GM21786 (cell line): ENCODE results near the gene MAP1LC3B2.

Experiments
- ATAC-seq: cut with Tn5 transposase; IDR thresholded peaks from one replicate; pipeline ENCODE4 v1.9.1; 2021; ENCODE audit not compliant: unreplicated experiment

Gene MAP1LC3B2

DNA sequence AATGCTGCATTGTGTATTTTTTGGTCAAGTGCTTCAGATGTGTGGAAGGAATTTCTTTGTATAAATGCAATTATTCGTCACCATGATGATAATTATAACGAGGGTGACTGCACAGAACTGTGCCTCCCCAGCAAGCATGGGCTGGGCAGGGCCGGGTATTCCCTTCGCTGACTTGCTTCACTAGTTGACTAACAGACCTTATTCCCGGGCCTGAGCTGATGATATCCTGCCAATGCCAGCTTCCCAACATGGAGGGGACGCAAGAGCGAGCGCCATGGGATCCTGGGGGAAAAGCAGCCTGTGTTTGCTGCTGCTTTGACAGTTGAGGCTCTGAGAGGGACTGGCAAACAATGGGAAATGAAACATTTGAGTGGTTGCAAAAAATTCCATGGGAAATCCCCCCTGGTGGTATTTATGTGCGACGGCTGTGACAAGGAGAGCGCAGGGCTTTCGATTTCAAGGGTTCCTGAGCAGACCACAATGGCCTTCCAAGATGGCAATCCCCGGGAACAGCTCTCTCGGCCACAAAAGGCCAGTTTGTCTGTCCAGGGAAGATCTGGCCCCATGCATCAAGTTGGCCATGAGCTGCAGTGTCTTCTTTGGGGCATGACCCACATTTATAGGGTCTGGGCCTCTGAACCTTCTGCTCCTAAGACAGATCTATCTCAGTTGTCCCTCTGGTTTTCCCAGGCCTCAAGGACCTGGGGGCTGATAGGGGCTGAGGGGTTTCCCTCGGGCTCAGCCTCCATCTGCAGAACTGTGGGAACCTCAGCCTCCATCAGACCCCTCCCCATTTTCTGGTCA, 21.9 kb upstream of the MAP1LC3B2 start:
- peak; percentile 19 for ATAC-seq

DNA sequence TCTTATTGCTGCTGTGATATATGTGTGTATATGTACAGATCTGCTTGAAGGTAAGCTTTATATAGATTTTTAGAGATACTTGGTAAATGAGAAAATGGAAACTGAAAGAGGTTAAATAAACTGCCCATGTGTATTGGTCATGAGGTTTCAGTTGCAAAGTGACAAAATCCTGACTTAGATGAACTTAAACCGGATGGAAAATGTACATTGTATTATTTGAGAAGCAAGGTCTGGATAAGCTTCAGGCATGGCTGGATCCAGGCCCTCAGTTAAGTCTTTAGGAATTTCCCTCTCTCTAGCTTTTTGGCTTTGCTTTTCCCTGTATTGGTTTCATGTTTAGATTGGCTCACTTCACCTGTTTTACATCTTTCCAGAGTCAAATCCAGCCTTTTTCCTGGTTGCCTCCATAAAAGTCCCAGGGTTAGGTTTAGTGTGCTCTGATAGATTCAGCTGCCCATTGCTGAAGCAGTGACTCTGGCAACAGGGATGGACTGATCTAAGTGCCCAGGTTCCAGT, 21.0 kb upstream of the MAP1LC3B2 start:
- ATAC-seq = peak; percentile 69

GRCh38 chr12:116538682-116539305, 20.4 kb upstream of the MAP1LC3B2 start:
- ATAC-seq = no peak

GRCh38 chr12:116539361-116539771, 19.8 kb upstream of the MAP1LC3B2 start:
- ATAC-seq = no peak

DNA sequence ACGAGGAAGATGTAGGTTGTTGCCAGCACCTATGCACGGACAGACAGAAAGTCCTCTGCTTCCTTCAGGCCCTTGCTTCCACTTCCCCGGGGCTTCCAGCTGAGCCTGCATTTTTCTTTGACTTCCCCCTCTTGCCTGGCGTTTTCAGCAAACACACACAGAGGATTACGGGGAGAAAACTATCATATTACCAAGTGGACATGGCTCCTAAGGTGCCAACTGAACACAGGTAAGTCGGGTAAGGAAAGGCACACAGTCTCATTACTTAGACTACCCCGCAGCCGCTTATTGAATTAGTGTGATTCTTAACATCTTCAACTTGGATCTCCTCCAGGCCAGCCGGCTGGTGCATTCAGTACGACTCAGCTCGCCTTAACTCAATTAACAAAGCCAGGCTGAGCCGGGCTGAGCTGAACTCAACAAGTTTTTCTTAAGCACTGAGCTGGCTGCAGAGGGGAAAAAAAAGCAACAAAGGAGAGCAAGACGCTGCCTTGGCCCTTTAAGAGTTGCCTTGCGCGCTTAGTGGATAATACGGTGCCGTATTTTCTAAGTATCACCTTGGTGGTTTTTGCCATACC, 19.2 kb upstream of the MAP1LC3B2 start:
- ATAC-seq = no peak

GRCh38 chr12:116540622-116541152, 18.5 kb upstream of the MAP1LC3B2 start:
- no peak for ATAC-seq

DNA sequence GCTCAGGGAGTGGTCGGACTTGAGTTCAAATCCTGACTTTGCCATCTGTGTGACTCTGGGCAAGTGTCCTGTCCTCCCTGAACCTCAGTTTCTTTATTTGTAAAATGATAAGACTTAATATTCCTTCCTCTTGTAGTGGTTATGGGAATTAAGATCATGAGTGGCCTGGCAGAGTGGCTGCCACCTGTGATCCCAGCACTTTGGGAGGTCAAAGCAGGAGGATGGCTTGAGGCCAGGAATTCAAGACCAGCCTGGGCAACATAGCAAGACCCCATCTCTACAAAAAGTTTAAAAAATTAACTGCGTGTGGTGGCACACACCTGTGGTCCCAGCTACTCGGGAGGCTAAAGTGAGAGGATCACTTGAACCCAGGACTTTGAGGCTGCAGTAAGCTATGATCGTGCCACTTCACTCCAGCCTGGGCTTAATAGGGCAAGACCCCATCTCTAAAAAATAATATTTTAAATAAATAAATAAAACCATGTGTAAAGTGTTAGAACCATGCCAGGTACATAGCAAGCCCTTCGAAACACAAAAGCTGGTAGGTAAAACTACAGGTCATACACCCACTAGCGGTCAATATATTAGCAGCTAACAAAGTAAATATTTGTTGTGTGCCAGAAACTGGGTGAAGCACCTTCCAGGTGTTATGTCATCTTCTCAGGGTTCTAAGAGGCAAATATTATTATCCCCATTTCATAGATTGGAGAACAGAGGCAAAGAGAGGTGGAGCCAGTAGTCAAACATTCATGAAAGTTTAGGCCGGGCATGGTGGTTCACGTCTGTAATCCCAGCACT, 17.4 kb upstream of the MAP1LC3B2 start:
- ATAC-seq = no peak

DNA sequence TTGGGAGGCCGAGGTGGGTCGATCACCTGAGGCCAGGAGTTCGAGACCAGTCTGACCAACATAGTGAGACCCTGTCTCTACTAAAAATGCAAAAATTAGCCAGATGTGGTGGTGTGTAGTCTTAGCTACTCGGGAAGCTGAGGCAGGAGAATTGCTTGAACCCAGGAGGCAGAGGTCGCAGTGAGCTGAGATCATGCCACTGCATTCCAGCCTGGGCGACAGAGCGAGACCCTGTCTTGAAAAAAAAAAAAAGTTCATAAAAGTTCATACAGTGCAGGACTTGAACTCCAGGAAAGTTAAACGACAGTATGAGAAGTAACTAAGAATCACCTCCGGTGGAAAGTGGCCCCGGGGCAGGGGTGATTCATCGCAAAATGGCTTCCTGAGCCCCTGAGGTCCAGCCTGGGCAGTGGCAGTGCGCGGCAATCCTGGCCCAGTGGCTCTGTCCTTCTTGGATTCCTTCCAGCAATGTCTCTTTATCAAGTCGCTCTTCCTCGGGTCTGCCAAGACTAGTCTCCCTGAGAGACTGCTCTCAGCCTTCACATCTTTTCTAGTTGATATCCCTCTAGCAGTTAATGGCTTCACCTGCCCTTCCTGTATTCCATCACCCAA, 16.7 kb upstream of the MAP1LC3B2 start:
- ATAC-seq = no peak

GRCh38 chr12:116544656-116545055, 14.5 kb upstream of the MAP1LC3B2 start:
- no peak for ATAC-seq

DNA sequence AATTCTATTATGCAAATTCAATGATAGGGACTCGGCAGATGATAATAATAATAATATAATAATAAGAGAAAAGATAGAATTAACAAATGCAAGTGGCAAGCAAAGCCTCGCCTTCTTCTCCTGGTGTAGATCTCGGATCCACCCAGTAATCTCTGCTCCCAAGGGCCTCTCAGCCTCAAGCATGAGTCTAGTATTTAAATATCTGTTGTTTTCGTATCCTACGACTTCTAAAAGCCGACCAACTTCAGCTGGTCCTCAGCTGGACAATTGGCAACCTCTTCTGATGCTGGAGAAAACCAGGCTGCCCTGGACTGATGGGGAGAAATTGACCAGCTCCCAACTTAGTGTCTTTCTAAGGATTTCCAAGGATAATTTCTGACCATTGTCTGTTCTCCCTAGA, 14.0 kb upstream of the MAP1LC3B2 start:
- ATAC-seq = no peak

DNA sequence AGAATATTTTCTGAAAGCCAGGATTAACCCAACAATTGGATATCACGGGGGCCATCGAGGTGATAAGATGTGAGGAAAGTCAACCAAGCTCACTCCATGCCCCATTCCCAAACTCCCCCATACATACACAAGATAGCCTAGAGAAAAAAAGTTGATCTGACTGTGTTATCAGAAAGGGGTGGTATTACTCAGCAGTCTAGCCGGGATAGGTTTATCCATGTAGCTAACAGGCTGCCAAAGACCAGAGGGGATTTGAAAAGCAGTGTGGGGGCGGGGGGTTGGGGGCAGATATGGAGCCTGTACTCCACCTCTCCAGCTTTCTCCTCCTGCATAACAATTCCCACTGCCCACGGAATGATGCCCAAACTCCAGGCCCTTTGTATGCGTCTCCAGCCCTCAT, 13.2 kb upstream of the MAP1LC3B2 start:
- no peak for ATAC-seq

DNA sequence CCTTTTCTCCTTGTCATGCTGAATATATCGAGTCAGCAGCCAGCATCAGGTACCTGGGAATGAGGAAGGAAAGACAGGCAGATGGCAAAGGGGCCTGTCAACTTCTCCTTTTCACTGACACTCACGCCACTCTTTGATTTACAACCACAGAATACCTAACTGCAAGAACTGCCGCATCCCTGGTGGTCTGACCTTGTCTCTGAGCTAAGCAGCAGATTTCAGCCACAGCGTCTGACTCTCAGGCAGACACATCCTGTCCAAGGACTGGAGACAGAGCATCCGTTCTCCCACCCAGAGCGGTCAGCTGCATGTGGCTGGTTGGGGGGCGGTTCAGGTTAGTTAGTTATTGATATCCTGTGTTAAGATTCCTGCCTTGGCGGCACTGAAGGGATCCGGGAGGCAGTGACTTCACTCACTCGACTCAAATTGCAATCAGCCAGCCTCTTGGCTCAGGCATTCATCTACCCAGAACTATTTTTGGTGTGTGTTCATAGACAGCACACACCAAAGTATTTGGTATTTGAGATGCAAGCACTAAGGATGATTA, 11.2 kb upstream of the MAP1LC3B2 start:
- peak; percentile 80 for ATAC-seq

DNA sequence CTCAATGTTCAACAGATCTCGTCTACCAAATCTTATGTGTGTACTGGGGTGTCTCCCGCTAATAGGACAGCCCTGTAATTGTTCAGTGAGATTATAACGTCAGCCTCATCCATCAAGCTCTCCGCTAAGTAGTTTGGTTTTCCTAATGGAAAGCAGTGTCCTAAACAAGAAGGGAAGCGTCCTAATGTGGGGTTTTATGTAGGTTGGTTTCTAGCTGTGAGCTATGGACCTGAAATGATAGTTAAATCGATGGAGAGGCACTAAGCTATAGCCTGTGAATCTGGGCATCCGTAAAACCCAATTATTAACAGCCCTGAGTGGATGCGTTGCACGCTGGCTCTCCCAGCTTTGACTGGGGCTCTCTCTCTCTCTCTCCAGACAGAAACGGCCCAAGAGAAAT, 9.2 kb upstream of the MAP1LC3B2 start:
- no peak for ATAC-seq

DNA sequence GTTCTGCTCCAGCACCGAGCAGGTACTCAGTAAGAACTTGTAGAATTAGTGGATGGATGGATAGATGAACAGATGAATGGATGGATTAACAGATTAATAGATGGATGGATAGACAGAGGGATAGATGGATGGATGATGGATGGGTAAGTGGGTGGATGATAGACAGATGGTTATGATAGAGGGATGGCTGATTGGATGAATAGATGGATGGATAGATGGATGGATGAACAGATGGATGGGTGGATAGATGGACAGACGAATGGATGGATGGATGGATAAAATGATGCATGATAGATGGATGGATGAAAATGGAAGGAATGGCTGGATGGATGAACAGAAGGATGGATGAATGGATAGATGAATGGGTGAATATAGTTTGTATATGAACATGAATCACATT, 8.0 kb upstream of the MAP1LC3B2 start:
- no peak for ATAC-seq

- ATAC-seq = no peak
Observed at GRCh38 chr12:116551619-116551951, 7.6 kb upstream of the MAP1LC3B2 start.

DNA sequence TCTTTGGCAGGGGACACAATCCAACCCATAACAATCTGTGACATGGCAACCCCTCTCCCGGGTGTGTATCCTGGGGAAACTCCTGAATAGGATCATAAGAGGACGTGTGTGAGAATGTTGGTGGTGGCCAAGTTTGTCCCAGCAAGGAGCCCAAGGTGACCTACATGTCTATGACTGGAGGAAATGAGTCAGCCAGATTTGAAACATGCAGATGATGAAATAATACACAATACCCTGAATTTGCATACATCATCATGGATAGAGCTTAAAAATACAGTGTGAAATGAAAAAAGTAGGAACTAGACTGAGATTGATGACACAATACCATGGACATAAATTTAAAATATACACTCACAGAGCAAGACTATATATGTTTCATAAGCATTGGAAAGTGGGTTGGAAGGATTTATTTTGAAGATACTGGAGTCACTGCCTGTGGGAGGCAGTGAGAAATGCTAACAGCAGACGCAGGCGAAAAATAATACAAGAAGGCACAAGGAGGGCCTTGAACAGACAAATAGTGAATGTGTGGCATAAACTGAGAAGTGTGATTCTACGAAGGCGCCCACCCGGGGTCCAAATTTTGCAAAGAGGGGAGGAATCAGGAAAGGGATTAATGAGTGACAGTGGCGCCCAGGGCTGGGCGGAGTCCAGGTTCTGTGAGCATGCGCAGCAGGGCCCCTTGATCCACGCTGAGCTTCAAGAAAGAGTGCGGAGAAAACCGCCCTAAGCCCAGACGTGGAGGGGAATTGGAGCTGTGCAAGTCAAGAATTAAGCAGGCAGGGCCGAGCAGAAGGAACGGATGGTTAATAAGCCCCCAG, 7.0 kb upstream of the MAP1LC3B2 start:
- no peak for ATAC-seq

- ATAC-seq = no peak
Observed at GRCh38 chr12:116552773-116553373, 6.3 kb upstream of the MAP1LC3B2 start.

DNA sequence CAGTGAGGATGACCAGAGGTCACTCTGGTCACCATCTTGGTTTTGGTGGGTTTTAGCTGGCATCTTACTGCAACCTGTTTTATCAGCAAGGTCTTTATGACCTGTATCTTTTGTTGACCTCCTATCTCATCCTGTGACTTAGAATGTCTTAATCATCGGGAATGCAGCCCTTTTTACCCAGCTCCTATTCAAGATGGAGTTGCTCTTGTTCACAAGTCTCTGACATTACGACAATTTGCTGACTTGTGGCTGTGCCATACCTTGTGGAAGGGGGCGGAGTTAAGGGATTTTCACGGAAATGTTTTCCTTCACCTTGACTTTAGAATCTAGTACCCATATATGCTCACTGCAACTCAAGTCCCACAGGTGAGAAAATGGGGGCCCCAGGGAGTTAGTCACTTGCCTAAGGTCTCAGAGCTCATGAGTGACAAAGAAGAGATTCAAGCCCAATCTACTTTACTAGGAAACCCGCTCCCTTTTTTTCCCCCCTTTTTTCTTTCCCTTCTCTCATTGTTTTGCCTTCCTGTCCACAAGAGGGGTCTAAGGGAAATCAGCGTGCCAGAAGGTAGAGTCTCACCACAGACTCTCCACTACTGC, 2.7 kb upstream of the MAP1LC3B2 start:
- ATAC-seq = no peak
